Calu3 (cell line): ENCODE results near the gene PTP4A1. TPM values are rescaled to one million over a fixed set of nuclear protein-coding genes. Genes with fewer than 3 reads are reported as not detected.

Experiments used
- BruUV-seq: library from RNA; stranded (reverse); fragments of 400-500 nt; replicated peaks from 2 replicates; lab custom pipeline; 2021; lab: Mats Ljungman, UMichigan
- CTCF ChIA-PET: fragments of 300-600 bp; sonication (Branson Sonifier 250); formaldehyde crosslinking; loops from one replicate; lab custom pipeline; 2022; ENCODE audit warnings: antibody characterized with exemption; lab: Charles Lee
- DNase-seq: peaks from one replicate; pipeline ENCODE4 v3.0.0; 2022
- H3K27ac Mint-ChIP-seq: one replicate; pipeline ENCODE4 v1.8.0; 2022; ENCODE audit warnings: mixed read lengths; ENCODE audit not compliant: unreplicated experiment
- H3K27me3 Mint-ChIP-seq: one replicate; pipeline ENCODE4 v1.8.0; 2022; ENCODE audit warnings: mixed read lengths; ENCODE audit not compliant: unreplicated experiment
- H3K36me3 Mint-ChIP-seq: one replicate; pipeline ENCODE4 v1.8.0; 2022; ENCODE audit warnings: mild to moderate bottlenecking, moderate library complexity, mixed read lengths; ENCODE audit not compliant: insufficient read depth, unreplicated experiment
- H3K4me1 Mint-ChIP-seq: one replicate; pipeline ENCODE4 v1.8.0; 2022; ENCODE audit warnings: mild to moderate bottlenecking, low read depth, mixed read lengths; ENCODE audit not compliant: unreplicated experiment
- H3K4me3 Mint-ChIP-seq: one replicate; pipeline ENCODE4 v1.8.0; 2022; ENCODE audit warnings: mild to moderate bottlenecking, low read depth, moderate library complexity, mixed read lengths; ENCODE audit not compliant: unreplicated experiment
- H3K9me3 Mint-ChIP-seq: one replicate; pipeline ENCODE4 v1.8.0; 2022; ENCODE audit warnings: low read depth, mixed read lengths; ENCODE audit not compliant: unreplicated experiment
- CTCF ChIP-seq: fragments of 200-600 bp; IDR thresholded peaks from one replicate; pipeline ENCODE4 v1.8.0; 2022; ENCODE audit warnings: antibody characterized with exemption; ENCODE audit not compliant: unreplicated experiment
- intact Hi-C: fragments of 100-400 bp; cut with micrococcal nuclease; formaldehyde crosslinking; loops from one replicate; pipeline ENCODE4 v1.10.0; 2022; ENCODE audit not compliant: unreplicated experiment
- total RNA-seq: library from RNA; stranded (reverse); gene quantifications from 2 replicates; pipeline ENCODE4 v1.2.3, GENCODE V29; 2022

PTP4A1 gene
- total RNA-seq, 1 experiment from 2014 or later, result 97.3 TPM

GRCh38 chr6:63560801-63561287, 11.4 kb upstream of the PTP4A1 start:
- BruUV-seq, result no TSS peak
- TF ChIP-seq CTCF, result no peak
- Mint-ChIP-seq H3K4me1 (peaks cover 27% of the 10 kb centered on the region), H3K27ac (peak overlapping the region; percentile 59), H3K4me3 (peak overlapping the region; percentile 9), H3K36me3 (no peaks in the 10 kb centered on the region), H3K9me3 (no peaks in the 10 kb centered on the region), H3K27me3 (no peaks in the 10 kb centered on the region)
- intact Hi-C loops, result no loop called here
- no peak for DNase-seq
- CTCF ChIA-PET, result interaction anchor here (0.6 kb wide), 1 partner anchor 208 kb away, joined by 3 read pairs; no protein-coding TSS in a partner anchor

DNA sequence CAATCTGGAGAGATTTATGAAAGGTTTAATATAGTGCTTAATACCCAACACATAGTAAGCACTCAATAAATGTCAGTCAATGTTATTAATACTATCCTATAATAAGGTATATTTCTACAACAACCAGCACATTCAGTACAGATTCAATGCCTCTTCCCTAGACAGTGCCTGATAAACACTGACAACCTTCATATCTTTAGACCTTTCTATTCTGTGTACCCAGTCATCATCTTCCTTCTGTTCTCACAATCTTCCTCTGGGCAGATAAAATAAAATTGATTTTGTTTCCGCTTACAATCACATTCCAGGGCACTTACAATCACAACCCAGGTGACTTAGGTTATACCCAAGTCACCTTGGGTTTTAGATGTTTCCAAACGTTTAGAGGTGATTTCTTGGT, 11.0 kb upstream of the PTP4A1 start:
- Mint-ChIP-seq H3K27ac (peak overlapping the region; percentile 45), H3K9me3 (no peaks in the 10 kb centered on the region), H3K4me3 (peak overlapping the region; percentile 9), H3K4me1 (peaks cover 32% of the 10 kb centered on the region), H3K36me3 (no peaks in the 10 kb centered on the region), H3K27me3 (no peaks in the 10 kb centered on the region)
- no peak for TF ChIP-seq CTCF
- intact Hi-C loops, result no loop called here
- CTCF ChIA-PET, result interaction anchor here (0.6 kb wide), 1 partner anchor 208 kb away, joined by 3 read pairs; no protein-coding TSS in a partner anchor
- BruUV-seq, result no TSS peak
- no peak for DNase-seq

DNA sequence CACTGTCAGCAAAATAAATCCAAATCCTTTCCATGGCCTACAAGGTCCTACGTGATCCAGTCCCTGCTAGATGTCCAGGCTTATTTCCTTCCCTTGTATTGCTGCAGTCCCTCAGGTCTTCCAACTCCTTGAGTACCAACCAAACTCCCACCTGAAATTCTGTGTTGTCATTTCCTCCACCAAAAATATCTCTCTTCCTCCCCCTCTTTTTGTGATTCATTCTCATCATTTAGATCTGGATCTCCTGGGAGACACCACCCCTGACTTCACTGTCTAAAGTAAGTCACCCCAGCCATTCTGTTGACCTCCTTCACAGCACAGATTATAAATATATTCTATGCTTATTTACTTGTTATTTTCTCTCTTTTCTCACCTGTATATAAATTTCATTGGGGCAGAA, 9.0 kb upstream of the PTP4A1 start:
- no peak overlapping the region for H3K27ac Mint-ChIP-seq
- no peaks in the 10 kb centered on the region for H3K36me3 Mint-ChIP-seq
- CTCF ChIA-PET, result no interaction called here
- peaks cover 38% of the 10 kb centered on the region for H3K4me1 Mint-ChIP-seq
- intact Hi-C loops, result no loop called here
- DNase-seq, result no peak
- H3K4me3 Mint-ChIP-seq, result no peak overlapping the region
- H3K27me3 Mint-ChIP-seq, result no peaks in the 10 kb centered on the region
- TF ChIP-seq CTCF, result no peak
- BruUV-seq, result no TSS peak
- H3K9me3 Mint-ChIP-seq, result no peaks in the 10 kb centered on the region

DNA sequence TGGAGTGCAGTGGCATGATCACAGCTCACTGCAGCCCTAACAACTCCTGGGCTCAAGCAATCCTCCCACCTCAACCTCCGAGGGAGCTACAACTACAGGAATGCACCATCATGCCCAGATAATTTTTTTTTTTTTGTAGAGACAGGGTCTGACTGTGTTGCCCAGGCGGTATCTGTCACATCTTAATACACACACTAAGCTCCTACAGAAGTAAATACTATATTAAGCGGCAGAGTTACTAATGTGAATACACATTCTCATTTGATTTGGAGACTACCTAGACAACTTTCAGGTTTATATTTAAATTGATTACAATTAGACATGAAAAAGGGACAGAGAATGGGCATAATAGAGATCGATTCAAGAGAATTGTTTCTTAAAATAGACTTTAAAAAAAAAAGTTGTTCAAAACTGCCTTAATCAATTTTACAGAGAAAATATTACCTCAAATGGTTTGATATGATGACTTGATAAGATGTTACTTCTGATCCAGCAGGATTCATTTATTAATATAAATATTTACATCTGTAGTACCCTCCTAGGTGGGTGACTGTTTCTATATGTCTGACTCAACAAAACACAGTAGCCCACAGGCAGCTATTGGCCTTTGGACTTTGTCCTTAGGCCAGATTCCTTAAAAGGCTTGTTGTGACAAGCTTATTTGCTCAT, 7.1 kb upstream of the PTP4A1 start:
- CTCF ChIA-PET, result no interaction called here
- BruUV-seq, result no TSS peak

More for the DNA sequence above, 7.1 kb upstream of the PTP4A1 start:
- no peak for TF ChIP-seq CTCF
- Mint-ChIP-seq H3K27me3 (no peaks in the 10 kb centered on the region), H3K27ac (no peak overlapping the region), H3K9me3 (no peaks in the 10 kb centered on the region), H3K36me3 (peaks cover 4% of the 10 kb centered on the region), H3K4me3 (no peak overlapping the region), H3K4me1 (peaks cover 38% of the 10 kb centered on the region)
- peak; percentile 24 for DNase-seq
- intact Hi-C loops, result no loop called here
